Coronary artery (tissue), 2 donors: ENCODE data around the gene OPCML.

Experiments
- DNase-seq: peaks from one replicate; pipeline ENCODE4 v3.0.0-alpha.2; 2017; ENCODE audit warnings: low spot score
- H3K27ac ChIP-seq, 2 donors: fragments of 200-600 bp; sonication (generic); one replicate each; pipeline ENCODE4 v1.5.1; 2016 to 2019
- H3K4me3 ChIP-seq: fragments of 200-600 bp; sonication (generic); 2 replicates; pipeline ENCODE4 v1.5.1; 2016; ENCODE audit warnings: mild to moderate bottlenecking, moderate library complexity
- TF ChIP-seq, protein P1 (sequence below): fragments of 200-600 bp; sonication (generic); IDR thresholded peaks from one replicate; pipeline ENCODE4 v1.5.1; 2019; ENCODE audit warnings: antibody characterized with exemption

OPCML gene

DNA sequence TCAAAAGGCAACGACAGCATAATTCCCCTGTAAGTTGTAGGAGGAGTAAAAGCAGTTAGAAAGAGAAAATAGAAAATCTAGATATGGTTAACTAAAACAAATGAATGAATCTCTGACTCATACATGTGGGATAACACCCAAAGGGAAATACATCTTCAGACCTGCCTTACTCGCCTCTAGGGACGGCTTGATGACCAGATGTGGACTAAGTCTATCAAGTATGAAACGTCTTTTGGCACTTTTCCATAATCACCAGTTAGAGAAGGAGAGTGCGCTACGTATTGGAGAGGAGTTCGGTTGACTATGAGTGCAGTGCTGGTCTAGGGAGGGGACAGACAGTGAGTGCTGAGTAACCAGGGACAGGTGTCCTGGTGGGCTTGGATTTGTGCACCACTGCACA is 459.9 kb downstream of the OPCML start:
- H3K27ac ChIP-seq: no peak overlapping the region
- no peak overlapping the region for H3K4me3 ChIP-seq
- TF ChIP-seq, protein P1, sequence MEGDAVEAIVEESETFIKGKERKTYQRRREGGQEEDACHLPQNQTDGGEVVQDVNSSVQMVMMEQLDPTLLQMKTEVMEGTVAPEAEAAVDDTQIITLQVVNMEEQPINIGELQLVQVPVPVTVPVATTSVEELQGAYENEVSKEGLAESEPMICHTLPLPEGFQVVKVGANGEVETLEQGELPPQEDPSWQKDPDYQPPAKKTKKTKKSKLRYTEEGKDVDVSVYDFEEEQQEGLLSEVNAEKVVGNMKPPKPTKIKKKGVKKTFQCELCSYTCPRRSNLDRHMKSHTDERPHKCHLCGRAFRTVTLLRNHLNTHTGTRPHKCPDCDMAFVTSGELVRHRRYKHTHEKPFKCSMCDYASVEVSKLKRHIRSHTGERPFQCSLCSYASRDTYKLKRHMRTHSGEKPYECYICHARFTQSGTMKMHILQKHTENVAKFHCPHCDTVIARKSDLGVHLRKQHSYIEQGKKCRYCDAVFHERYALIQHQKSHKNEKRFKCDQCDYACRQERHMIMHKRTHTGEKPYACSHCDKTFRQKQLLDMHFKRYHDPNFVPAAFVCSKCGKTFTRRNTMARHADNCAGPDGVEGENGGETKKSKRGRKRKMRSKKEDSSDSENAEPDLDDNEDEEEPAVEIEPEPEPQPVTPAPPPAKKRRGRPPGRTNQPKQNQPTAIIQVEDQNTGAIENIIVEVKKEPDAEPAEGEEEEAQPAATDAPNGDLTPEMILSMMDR: no peak
- no peak for DNase-seq

DNA sequence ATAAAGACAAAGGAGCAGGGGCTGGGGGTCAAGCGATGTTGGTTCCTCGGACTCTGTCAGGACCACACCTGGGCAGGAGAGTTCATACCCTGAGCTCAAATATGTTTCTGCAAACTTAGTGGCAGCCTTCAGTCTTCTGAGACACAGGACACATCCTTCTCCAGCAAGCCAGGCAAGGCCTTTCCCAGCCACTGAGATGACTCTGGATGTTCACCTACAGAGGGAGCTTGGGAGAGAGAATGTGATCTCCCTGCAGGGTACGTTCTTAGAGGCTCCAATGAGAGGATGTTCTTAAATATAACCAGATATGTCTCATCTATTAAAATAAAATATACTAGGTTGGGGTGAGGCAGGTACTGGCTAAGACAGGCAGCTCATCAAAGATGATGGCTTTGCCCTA is 461.5 kb downstream of the OPCML start:
- Histone ChIP-seq H3K4me3 (no peak overlapping the region), H3K27ac (no peak overlapping the region)
- DNase-seq: no peak
- TF ChIP-seq, protein P1: no peak

DNA sequence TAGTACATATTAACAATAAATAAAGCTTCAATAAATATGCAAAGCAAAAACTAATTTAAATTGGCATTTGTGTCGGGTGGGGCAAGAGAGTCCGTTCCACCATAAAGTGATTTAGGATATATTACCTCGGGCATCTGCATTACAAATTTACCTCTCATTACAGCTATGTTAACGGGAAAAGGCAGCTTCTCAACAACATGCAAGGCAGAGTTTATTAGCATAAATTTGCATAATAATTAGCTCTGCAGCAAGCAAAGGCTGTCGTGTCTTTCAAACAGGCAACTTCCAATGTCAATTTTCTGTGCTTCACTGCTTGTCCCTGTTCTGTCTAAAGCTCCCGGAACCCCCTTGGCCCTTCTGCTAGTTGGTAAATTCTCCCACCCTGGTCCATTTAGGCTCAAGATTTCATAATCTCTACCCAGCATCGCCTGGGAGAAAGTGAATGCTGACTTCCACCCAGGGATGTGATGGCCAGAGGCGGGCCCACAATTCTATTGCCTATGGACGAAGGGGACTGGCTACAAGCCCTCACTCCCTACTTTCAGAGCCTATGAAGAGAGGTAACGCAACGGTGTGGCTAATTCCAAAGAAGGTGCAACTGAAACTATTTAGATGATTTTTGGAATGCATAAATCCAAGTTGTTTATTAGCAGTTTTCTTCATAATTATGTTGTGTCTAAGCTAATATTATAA is 462.1 kb downstream of the OPCML start:
- Histone ChIP-seq H3K27ac (no peak overlapping the region), H3K4me3 (no peak overlapping the region)
- DNase-seq: no peak
- TF ChIP-seq, protein P1: no peak

DNA sequence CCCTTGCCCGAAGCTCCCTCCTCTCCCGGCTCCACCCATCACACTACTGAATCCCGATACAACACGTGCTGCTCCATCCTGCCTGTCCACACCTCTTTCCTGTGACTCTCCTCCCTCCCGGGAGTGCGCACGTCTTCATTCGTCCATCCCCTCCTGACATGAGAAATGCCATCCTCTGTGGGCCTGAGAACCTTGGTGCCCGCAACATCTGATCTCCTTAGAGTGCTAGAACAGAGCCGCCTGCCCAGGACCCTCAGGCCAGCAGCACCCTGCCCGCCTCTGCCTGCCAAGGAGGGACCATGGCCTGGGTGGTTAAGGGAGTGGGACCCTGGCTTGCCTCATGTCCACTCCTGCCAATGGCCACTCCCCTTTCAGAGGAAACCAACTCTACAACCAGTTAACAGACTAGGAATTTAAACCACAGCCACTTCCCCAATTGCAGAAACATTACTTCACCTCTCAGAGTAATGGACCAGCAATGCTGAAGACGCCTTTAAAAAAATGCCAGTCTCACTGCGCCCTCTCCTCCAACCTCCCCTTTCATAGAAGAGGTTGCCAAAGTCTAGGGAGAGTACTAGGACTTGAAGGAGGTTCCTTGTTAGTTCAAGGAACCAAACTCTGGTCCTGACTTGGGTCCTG is 466.3 kb downstream of the OPCML start:
- Histone ChIP-seq H3K27ac (no peak overlapping the region), H3K4me3 (no peak overlapping the region)
- DNase-seq: no peak
- TF ChIP-seq, protein P1: no peak

DNA sequence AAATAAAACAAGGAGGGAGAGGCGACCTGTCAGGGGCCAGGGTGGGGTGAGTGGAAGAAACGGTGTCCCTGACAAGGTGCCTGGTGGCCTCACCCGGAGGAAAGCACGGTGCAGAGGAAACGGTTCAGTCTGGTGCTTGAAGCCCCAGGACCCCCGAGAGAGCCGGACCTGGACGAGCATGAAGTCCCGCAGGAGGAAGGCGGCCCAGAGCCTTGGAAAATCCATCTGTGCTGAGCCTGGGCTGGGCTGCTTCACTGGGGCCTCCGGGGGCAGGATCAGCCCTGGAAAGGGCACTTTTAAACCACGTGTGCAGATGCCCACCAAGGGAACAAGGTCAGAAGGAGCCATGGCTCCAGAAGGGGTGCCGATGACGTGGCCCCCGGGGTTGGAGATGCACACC is 467.3 kb downstream of the OPCML start:
- Histone ChIP-seq H3K27ac (no peak overlapping the region), H3K4me3 (peak overlapping the region; percentile 67)
- TF ChIP-seq, protein P1: no peak

DNA sequence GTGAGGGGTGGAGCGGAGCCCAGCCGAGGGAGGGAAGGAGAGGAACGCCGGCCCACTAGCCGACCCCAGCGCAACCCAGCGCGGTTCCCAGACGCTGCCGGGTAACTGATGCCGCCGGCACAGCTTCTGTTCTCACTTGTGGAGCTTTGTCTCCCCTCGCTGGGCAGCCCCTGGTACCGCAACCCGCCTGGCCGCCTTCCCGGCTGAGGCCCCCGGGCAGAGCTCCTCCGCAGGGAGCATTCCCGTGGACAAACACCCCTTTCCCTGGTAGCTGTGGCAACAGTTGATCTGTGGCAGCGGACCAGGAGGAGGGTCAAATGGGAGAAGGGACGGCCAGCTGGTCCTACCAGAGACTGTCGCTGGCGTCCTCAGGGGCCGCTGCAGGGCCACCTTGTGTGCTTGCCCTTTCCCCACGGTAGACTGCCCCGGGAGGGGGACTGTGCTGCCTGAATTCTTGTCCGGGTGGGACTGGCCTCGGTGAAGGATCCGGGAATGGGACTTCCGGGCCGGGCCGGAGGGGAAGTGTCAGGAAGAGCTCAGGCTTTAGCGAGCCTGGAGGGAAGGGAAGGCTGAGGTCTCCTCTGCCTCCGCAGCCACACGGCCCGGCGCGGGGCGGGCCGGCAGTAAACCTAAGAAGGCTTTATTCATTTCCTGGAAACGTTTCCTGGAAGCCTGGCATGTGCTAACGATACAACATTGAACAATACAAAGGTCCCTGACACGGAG is 468.0 kb downstream of the OPCML start:
- TF ChIP-seq, protein P1: no peak
- peak; percentile 75 for DNase-seq
- Histone ChIP-seq H3K4me3 (peak overlapping the region; percentile 67), H3K27ac (peak overlapping the region in 1 of 2 donors; percentile 7)

More for the DNA sequence above, 467.3 kb downstream of the OPCML start:
- no peak for DNase-seq
